GM23338 (cell line): Measurements from ENCODE around the gene CENPP. TPM values are rescaled to one million over a fixed set of nuclear protein-coding genes. Genes with fewer than 3 reads are reported as not detected.

ENCODE experiments used
- ATAC-seq: fragments of 200-7000 bp; cut with Tn5 transposase; 3 replicates; pipeline ENCODE4 v1.9.1; 2020
- DNase-seq: peaks from one replicate; pipeline ENCODE4 v3.0.0-alpha.2; 2015; ENCODE audit warnings: low spot score
- H2AFZ ChIP-seq: fragments of 200-600 bp; sonication (generic); 2 replicates; pipeline ENCODE4 v1.8.0; 2016; ENCODE audit warnings: antibody characterized with exemption, mild to moderate bottlenecking, moderate library complexity
- H3F3A ChIP-seq: fragments of 200-600 bp; sonication (generic); replicated peaks from 2 replicates; pipeline ENCODE4 v1.8.0; 2017; ENCODE audit warnings: antibody characterized with exemption, mixed run types, low read depth
- H3K27ac ChIP-seq: fragments of 200-600 bp; sonication (generic); 2 replicates; pipeline ENCODE4 v1.6.1; 2016; ENCODE audit warnings: low read depth
- H3K27me3 ChIP-seq: fragments of 200-600 bp; sonication (generic); 2 replicates; pipeline ENCODE4 v1.8.0; 2016; ENCODE audit warnings: mild to moderate bottlenecking, mixed run types, moderate library complexity; ENCODE audit not compliant: insufficient read depth
- H3K36me3 ChIP-seq: fragments of 200-600 bp; sonication (generic); 2 replicates; pipeline ENCODE4 v1.8.0; 2016; ENCODE audit warnings: mild to moderate bottlenecking; ENCODE audit not compliant: insufficient read depth
- H3K4me1 ChIP-seq: fragments of 200-600 bp; sonication (generic); 2 replicates; pipeline ENCODE4 v1.8.0; 2016; ENCODE audit warnings: mild to moderate bottlenecking, moderate library complexity; ENCODE audit not compliant: insufficient read depth
- H3K4me2 ChIP-seq: fragments of 200-600 bp; sonication (generic); 2 replicates; pipeline ENCODE4 v1.7.1; 2017; ENCODE audit warnings: mixed run types
- H3K4me3 ChIP-seq: fragments of 200-600 bp; sonication (generic); 2 replicates; pipeline ENCODE4 v1.6.1; 2016; ENCODE audit warnings: mixed run types
- H3K79me2 ChIP-seq: fragments of 200-600 bp; sonication (generic); replicated peaks from 2 replicates; pipeline ENCODE4 v1.8.0; 2017; ENCODE audit warnings: mild to moderate bottlenecking; ENCODE audit not compliant: insufficient read depth
- H3K9me2 ChIP-seq: fragments of 200-600 bp; sonication (generic); 2 replicates; pipeline ENCODE4 v1.8.0; 2017; ENCODE audit not compliant: insufficient read depth
- H4K20me1 ChIP-seq: fragments of 200-600 bp; sonication (generic); replicated peaks from 2 replicates; pipeline ENCODE4 v1.8.0; 2017; ENCODE audit warnings: mild to moderate bottlenecking; ENCODE audit not compliant: insufficient read depth
- H3K27ac Mint-ChIP-seq: 2 replicates; pipeline ENCODE4 v1.8.0; 2020; ENCODE audit warnings: inconsistent platforms, mild to moderate bottlenecking, moderate library complexity, mixed read lengths
- H3K27me3 Mint-ChIP-seq: 3 replicates; pipeline ENCODE4 v1.8.0; 2022; ENCODE audit warnings: low read depth, mild to moderate bottlenecking, moderate library complexity, mixed read lengths, inconsistent platforms; ENCODE audit not compliant: insufficient read depth, poor library complexity
- H3K36me3 Mint-ChIP-seq: 3 replicates; pipeline ENCODE4 v1.8.0; 2021; ENCODE audit warnings: low read depth, mild to moderate bottlenecking, inconsistent platforms, moderate library complexity, mixed read lengths
- H3K4me1 Mint-ChIP-seq: 3 replicates; pipeline ENCODE4 v1.8.0; 2020; ENCODE audit warnings: mild to moderate bottlenecking, inconsistent platforms, mixed read lengths
- H3K4me3 Mint-ChIP-seq: 3 replicates; pipeline ENCODE4 v1.8.0; 2021; ENCODE audit warnings: moderate library complexity, mild to moderate bottlenecking, inconsistent platforms, mixed read lengths
- H3K9me3 Mint-ChIP-seq: 3 replicates; pipeline ENCODE4 v1.8.0; 2020; ENCODE audit warnings: moderate library complexity, mild to moderate bottlenecking, inconsistent platforms, mixed read lengths
- CREB1 ChIP-seq: fragments of 250-450 bp; sonication (Bioruptor Pico); IDR thresholded peaks from 2 replicates; pipeline ENCODE4 v1.5.0; 2020; ENCODE audit warnings: low read depth, mild to moderate bottlenecking, moderate library complexity
- CTCF ChIP-seq, 2 experiments: fragments of 200-600 bp in 1 of 2; sonication (generic) in 1 of 2; conservative IDR thresholded peaks; 2 replicates each; pipeline versions ENCODE4 v1.5.1 to v1.6.1; 2016 to 2017; ENCODE audit warnings: antibody characterized with exemption in 2 of 2, low read depth in 2 of 2, mild to moderate bottlenecking in 2 of 2, moderate library complexity in 1 of 2
- EZH2 ChIP-seq: fragments of 200-600 bp; sonication (generic); IDR thresholded peaks from one replicate; pipeline ENCODE4 v1.8.0; 2017; ENCODE audit warnings: antibody characterized with exemption, mild to moderate bottlenecking, low read depth; ENCODE audit not compliant: unreplicated experiment
- EZH2phosphoT487 ChIP-seq: fragments of 200-600 bp; sonication (generic); IDR thresholded peaks from one replicate; pipeline ENCODE4 v1.8.1; 2018; ENCODE audit warnings: antibody characterized with exemption; ENCODE audit not compliant: unreplicated experiment
- JUNB ChIP-seq: IDR thresholded peaks from one replicate; pipeline ENCODE4 v1.6.1; 2016; ENCODE audit warnings: antibody characterized with exemption; ENCODE audit not compliant: unreplicated experiment
- NANOG ChIP-seq: IDR thresholded peaks from 2 replicates; pipeline ENCODE4 v1.6.1; 2016; ENCODE audit warnings: antibody characterized with exemption, borderline replicate concordance
- POLR2AphosphoS5 ChIP-seq: IDR thresholded peaks from 2 replicates; pipeline ENCODE4 v1.6.1; 2016; ENCODE audit warnings: antibody characterized with exemption, low read depth
- STAT1 ChIP-seq: IDR thresholded peaks from one replicate; pipeline ENCODE4 v1.6.1; 2016; ENCODE audit warnings: antibody characterized with exemption; ENCODE audit not compliant: unreplicated experiment
- ZNF114 ChIP-seq: fragments of 250-450 bp; sonication (Bioruptor Pico); IDR thresholded peaks from 2 replicates; pipeline ENCODE4 v1.5.0; 2020; ENCODE audit warnings: mild to moderate bottlenecking, moderate library complexity
- ZNF462 ChIP-seq: fragments of 250-450 bp; sonication (Bioruptor Pico); IDR thresholded peaks from 2 replicates; pipeline ENCODE4 v1.5.0; 2020; ENCODE audit warnings: mild to moderate bottlenecking, moderate library complexity
- polyA plus RNA-seq: library from polyadenylated mRNA; unstranded; fragments of >200 nt; fragmentation: Nextera tagmentation; extraction: Ambion mirVana; gene quantifications from 2 replicates; pipeline ENCODE4 v1.2.1, GENCODE V29; 2016
- total RNA-seq: library from RNA; depleted of rRNA; stranded (reverse); fragments of >200 nt; shearing (Covaris generic); gene quantifications from 2 replicates; pipeline ENCODE4 v1.2.3, GENCODE V29; 2014
- TF ChIP-seq, protein P1 (sequence below): IDR thresholded peaks from one replicate; pipeline ENCODE4 v1.6.1; 2018; ENCODE audit warnings: antibody characterized with exemption; ENCODE audit not compliant: unreplicated experiment

The CENPP gene
- total and polyA plus RNA-seq, 2 experiments from 2014 or later = 11.0 to 12.6 TPM

DNA sequence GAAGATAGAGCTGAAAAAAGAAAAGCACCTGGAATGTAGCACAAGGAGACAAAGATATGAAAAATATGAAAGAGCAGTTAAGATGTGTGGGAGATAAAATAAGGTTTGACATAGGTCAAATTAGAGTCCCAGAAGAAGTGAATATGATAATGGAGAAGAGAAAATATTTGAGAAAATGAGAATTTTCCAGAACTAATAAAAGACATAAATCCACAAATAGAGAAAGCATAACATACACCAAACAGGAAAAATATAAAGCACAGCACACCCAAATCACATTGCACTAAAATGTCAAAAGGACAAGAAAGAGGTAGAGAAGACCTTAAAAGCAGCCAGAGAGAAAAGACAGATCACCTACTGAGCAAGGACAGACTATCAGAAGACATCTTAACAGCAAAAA lies 300.7 kb downstream of the CENPP start (continued):
- TF ChIP-seq, protein P1, sequence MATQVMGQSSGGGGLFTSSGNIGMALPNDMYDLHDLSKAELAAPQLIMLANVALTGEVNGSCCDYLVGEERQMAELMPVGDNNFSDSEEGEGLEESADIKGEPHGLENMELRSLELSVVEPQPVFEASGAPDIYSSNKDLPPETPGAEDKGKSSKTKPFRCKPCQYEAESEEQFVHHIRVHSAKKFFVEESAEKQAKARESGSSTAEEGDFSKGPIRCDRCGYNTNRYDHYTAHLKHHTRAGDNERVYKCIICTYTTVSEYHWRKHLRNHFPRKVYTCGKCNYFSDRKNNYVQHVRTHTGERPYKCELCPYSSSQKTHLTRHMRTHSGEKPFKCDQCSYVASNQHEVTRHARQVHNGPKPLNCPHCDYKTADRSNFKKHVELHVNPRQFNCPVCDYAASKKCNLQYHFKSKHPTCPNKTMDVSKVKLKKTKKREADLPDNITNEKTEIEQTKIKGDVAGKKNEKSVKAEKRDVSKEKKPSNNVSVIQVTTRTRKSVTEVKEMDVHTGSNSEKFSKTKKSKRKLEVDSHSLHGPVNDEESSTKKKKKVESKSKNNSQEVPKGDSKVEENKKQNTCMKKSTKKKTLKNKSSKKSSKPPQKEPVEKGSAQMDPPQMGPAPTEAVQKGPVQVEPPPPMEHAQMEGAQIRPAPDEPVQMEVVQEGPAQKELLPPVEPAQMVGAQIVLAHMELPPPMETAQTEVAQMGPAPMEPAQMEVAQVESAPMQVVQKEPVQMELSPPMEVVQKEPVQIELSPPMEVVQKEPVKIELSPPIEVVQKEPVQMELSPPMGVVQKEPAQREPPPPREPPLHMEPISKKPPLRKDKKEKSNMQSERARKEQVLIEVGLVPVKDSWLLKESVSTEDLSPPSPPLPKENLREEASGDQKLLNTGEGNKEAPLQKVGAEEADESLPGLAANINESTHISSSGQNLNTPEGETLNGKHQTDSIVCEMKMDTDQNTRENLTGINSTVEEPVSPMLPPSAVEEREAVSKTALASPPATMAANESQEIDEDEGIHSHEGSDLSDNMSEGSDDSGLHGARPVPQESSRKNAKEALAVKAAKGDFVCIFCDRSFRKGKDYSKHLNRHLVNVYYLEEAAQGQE = no peak
- no peak for TF ChIP-seq POLR2AphosphoS5

DNA sequence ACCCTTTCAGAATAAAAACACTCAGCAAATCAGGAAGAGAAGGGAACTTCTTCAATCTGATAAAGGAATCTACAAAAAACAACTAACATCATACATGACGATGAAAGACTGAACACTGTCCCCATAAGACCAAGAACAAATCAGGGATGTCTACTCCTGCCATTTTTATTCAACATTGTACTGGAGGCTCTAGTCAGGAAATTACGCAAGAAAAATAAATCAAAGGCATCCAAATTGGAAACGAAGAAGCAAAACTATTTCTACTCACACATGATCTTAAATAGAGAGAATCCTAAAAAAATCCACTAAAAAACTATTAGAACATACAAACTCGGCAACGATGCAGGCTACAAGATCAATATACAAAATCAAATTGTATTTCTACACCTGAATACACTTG lies 301.9 kb downstream of the CENPP start:
- Histone ChIP-seq H3K27me3 (no peaks in the 10 kb centered on the region), H3K4me2 (no peak overlapping the region), H3K4me3 (no peak overlapping the region), H3K4me1 (no peaks in the 10 kb centered on the region), H3K36me3 (no peaks in the 10 kb centered on the region; the same call in 1 of the 2 replicates), H3K9me2 (no peaks in the 10 kb centered on the region), H3K79me2 (no peaks in the 10 kb centered on the region), H3K27ac (no peak overlapping the region), H2AFZ (no peak overlapping the region), H4K20me1 (no peaks in the 10 kb centered on the region), H3F3A (no peaks in the 10 kb centered on the region)
- no peak for ATAC-seq
- no peak overlapping the region for H3K4me3 Mint-ChIP-seq
- H3K9me3 Mint-ChIP-seq = no peaks in the 10 kb centered on the region
- DNase-seq = no peak
- H3K4me1 Mint-ChIP-seq = no peaks in the 10 kb centered on the region
- H3K27ac Mint-ChIP-seq = no peak overlapping the region
- peaks cover 2% of the 10 kb centered on the region for H3K27me3 Mint-ChIP-seq
- peaks cover 33% of the 10 kb centered on the region; the same call in 2 of the 3 replicates for H3K36me3 Mint-ChIP-seq
- TF ChIP-seq EZH2 = no peak
- TF ChIP-seq EZH2phosphoT487 = no peak
- no peak for TF ChIP-seq CREB1 (CRISPR knock-in tag)
- no peak for TF ChIP-seq JUNB
- no peak for TF ChIP-seq CTCF (conservative IDR thresholded peaks at IDR 0.05; ENCODE audit: low read depth in 2 of 2)
- no peak for TF ChIP-seq NANOG
- no peak for TF ChIP-seq ZNF114
- no peak for TF ChIP-seq STAT1
- TF ChIP-seq, protein P1 = no peak
- TF ChIP-seq ZNF462 (CRISPR knock-in tag) = no peak
